ENCODE measurements around the gene UBXN6.

UBXN6 gene

GRCh38 chr19:4444765-4445741 is 12.5 kb downstream of the UBXN6 start:
- H3K27ac ChIP-seq = no peak overlapping the region
- no peak overlapping the region for H3K4me3 ChIP-seq

- no peak overlapping the region for H3K27ac ChIP-seq
Measured at GRCh38 chr19:4443966-4444764, 13.4 kb downstream of the UBXN6 start.

GRCh38 chr19:4443188-4443587 is 14.4 kb downstream of the UBXN6 start:
- H3K4me3 ChIP-seq = no peak overlapping the region

More at GRCh38 chr19:4443966-4444764, 13.4 kb downstream of the UBXN6 start:
- no peak overlapping the region for H3K4me3 ChIP-seq

GRCh38 chr19:4442819-4443146 is 14.8 kb downstream of the UBXN6 start:
- Histone ChIP-seq H3K4me3 (no peak overlapping the region), H3K27ac (peak overlapping the region in 1 of 21 experiments; percentile 34)

More at GRCh38 chr19:4443188-4443587, 14.4 kb downstream of the UBXN6 start:
- no peak overlapping the region for H3K27ac ChIP-seq

- H3K27ac ChIP-seq = peak overlapping the region in 1 of 21 experiments; percentile 34
Measured at GRCh38 chr19:4441994-4442818, 15.4 kb downstream of the UBXN6 start.

GRCh38 chr19:4439243-4439642 is 18.4 kb downstream of the UBXN6 start:
- no peak overlapping the region for H3K4me3 ChIP-seq
- no peak overlapping the region for H3K27ac ChIP-seq

More at GRCh38 chr19:4441994-4442818, 15.4 kb downstream of the UBXN6 start:
- no peak overlapping the region for H3K4me3 ChIP-seq

- no peak overlapping the region for H3K4me3 ChIP-seq
- no peak overlapping the region for H3K27ac ChIP-seq
Measured at GRCh38 chr19:4437103-4437502, 20.5 kb downstream of the UBXN6 start.

GRCh38 chr19:4436231-4436630 is 21.4 kb downstream of the UBXN6 start:
- Histone ChIP-seq H3K27ac (no peak overlapping the region), H3K4me3 (no peak overlapping the region)

GRCh38 chr19:4434391-4434790 is 23.2 kb downstream of the UBXN6 start:
- no peak overlapping the region for H3K4me3 ChIP-seq

GRCh38 chr19:4432918-4433506 is 24.6 kb downstream of the UBXN6 start:
- Histone ChIP-seq H3K4me3 (no peak overlapping the region), H3K27ac (no peak overlapping the region)

More at GRCh38 chr19:4434391-4434790, 23.2 kb downstream of the UBXN6 start:
- H3K27ac ChIP-seq = no peak overlapping the region

- Histone ChIP-seq H3K4me3 (no peak overlapping the region), H3K27ac (peak overlapping the region in 7 of 21 experiments; percentile 7 to 58 (median 32))
Measured at GRCh38 chr19:4431808-4432674, 25.6 kb downstream of the UBXN6 start.

GRCh38 chr19:4431296-4431695 is 26.3 kb downstream of the UBXN6 start:
- Histone ChIP-seq H3K4me3 (no peak overlapping the region), H3K27ac (peak overlapping the region in 8 of 21 experiments; percentile 1 to 58 (median 35))

GRCh38 chr19:4430760-4431159 is 26.8 kb downstream of the UBXN6 start:
- Histone ChIP-seq H3K27ac (peak overlapping the region in 3 of 21 experiments; percentile 1 to 51 (median 33)), H3K4me3 (no peak overlapping the region)

- no peak overlapping the region for H3K4me3 ChIP-seq
- no peak overlapping the region for H3K27ac ChIP-seq
Measured at GRCh38 chr19:4429771-4430171, 27.8 kb downstream of the UBXN6 start.

GRCh38 chr19:4429256-4429655 is 28.3 kb downstream of the UBXN6 start:
- H3K4me3 ChIP-seq = no peak overlapping the region

GRCh38 chr19:4428326-4428975 is 29.1 kb downstream of the UBXN6 start:
- H3K27ac ChIP-seq = no peak overlapping the region

More at GRCh38 chr19:4429256-4429655, 28.3 kb downstream of the UBXN6 start:
- H3K27ac ChIP-seq = no peak overlapping the region

GRCh38 chr19:4425537-4425936 is 32.1 kb downstream of the UBXN6 start:
- Histone ChIP-seq H3K27ac (no peak overlapping the region), H3K4me3 (no peak overlapping the region)

More at GRCh38 chr19:4428326-4428975, 29.1 kb downstream of the UBXN6 start:
- no peak overlapping the region for H3K4me3 ChIP-seq
